ENCODE measurements around the gene MAP9.

DNA sequence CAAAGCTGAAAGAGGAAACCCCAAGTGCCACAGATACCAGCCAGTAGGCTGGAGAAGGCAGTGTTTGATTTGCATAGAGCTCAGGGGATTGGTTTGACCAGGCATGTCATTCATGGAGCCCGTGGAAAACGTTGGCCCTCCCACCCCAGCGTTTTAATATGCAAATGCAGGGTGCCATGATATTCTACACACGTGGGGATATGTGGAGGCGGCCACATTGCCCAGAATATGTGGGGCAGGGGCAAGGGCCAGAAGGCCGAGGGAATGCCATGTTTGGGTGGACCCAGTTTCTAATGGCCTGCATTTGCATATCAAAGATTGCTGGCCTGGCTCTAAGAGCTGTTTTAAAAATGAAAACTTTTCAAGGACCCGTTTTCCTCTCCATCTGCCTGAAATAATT is 71.1 kb downstream of the MAP9 start:
- no peak for TF ChIP-seq TAF1 (IDR thresholded peaks at IDR 0.05; ENCODE audit: borderline replicate concordance, low read depth, low read length)
- TF ChIP-seq, protein P1, sequence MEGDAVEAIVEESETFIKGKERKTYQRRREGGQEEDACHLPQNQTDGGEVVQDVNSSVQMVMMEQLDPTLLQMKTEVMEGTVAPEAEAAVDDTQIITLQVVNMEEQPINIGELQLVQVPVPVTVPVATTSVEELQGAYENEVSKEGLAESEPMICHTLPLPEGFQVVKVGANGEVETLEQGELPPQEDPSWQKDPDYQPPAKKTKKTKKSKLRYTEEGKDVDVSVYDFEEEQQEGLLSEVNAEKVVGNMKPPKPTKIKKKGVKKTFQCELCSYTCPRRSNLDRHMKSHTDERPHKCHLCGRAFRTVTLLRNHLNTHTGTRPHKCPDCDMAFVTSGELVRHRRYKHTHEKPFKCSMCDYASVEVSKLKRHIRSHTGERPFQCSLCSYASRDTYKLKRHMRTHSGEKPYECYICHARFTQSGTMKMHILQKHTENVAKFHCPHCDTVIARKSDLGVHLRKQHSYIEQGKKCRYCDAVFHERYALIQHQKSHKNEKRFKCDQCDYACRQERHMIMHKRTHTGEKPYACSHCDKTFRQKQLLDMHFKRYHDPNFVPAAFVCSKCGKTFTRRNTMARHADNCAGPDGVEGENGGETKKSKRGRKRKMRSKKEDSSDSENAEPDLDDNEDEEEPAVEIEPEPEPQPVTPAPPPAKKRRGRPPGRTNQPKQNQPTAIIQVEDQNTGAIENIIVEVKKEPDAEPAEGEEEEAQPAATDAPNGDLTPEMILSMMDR (IDR thresholded peaks at IDR 0.05) = no peak
- no peak for TF ChIP-seq TCF12 (IDR thresholded peaks at IDR 0.05)
- TF ChIP-seq, protein P2, sequence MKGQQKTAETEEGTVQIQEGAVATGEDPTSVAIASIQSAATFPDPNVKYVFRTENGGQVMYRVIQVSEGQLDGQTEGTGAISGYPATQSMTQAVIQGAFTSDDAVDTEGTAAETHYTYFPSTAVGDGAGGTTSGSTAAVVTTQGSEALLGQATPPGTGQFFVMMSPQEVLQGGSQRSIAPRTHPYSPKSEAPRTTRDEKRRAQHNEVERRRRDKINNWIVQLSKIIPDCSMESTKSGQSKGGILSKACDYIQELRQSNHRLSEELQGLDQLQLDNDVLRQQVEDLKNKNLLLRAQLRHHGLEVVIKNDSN (IDR thresholded peaks at IDR 0.05; ENCODE audit: borderline replicate concordance, low read depth) = no peak
- TF ChIP-seq, protein P3, sequence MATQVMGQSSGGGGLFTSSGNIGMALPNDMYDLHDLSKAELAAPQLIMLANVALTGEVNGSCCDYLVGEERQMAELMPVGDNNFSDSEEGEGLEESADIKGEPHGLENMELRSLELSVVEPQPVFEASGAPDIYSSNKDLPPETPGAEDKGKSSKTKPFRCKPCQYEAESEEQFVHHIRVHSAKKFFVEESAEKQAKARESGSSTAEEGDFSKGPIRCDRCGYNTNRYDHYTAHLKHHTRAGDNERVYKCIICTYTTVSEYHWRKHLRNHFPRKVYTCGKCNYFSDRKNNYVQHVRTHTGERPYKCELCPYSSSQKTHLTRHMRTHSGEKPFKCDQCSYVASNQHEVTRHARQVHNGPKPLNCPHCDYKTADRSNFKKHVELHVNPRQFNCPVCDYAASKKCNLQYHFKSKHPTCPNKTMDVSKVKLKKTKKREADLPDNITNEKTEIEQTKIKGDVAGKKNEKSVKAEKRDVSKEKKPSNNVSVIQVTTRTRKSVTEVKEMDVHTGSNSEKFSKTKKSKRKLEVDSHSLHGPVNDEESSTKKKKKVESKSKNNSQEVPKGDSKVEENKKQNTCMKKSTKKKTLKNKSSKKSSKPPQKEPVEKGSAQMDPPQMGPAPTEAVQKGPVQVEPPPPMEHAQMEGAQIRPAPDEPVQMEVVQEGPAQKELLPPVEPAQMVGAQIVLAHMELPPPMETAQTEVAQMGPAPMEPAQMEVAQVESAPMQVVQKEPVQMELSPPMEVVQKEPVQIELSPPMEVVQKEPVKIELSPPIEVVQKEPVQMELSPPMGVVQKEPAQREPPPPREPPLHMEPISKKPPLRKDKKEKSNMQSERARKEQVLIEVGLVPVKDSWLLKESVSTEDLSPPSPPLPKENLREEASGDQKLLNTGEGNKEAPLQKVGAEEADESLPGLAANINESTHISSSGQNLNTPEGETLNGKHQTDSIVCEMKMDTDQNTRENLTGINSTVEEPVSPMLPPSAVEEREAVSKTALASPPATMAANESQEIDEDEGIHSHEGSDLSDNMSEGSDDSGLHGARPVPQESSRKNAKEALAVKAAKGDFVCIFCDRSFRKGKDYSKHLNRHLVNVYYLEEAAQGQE (IDR thresholded peaks at IDR 0.05; ENCODE audit: low read depth, low read length) = no peak
